Measurements from ENCODE around the gene DCUN1D2. TPM values are rescaled to one million over a fixed set of nuclear protein-coding genes. Genes with fewer than 3 reads are reported as not detected.

Gene DCUN1D2
- total RNA-seq, 1 donor from 2014 or later, result 11.1 TPM

DNA sequence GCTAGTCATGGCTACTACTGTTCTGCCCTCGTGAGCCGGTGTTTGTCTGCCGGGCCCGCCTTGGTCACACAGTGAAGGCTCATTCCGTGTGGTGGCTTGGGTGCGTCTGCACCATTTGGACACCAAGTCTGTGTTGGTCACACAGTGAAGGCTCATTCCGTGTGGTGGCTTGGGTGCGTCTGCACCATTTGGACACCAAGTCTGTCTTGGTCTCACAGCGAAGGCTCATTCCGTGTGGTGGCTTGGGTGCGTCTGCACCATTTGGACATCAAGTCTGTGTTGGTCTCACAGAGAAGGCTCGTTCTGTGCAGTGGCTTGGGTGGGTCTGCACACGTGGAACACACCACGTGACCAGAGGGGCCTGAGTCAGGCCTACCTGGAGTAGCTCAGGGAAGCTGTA lies 29.0 kb upstream of the DCUN1D2 start:
- DNase-seq (ENCODE audit: low spot score), result no peak

DNA sequence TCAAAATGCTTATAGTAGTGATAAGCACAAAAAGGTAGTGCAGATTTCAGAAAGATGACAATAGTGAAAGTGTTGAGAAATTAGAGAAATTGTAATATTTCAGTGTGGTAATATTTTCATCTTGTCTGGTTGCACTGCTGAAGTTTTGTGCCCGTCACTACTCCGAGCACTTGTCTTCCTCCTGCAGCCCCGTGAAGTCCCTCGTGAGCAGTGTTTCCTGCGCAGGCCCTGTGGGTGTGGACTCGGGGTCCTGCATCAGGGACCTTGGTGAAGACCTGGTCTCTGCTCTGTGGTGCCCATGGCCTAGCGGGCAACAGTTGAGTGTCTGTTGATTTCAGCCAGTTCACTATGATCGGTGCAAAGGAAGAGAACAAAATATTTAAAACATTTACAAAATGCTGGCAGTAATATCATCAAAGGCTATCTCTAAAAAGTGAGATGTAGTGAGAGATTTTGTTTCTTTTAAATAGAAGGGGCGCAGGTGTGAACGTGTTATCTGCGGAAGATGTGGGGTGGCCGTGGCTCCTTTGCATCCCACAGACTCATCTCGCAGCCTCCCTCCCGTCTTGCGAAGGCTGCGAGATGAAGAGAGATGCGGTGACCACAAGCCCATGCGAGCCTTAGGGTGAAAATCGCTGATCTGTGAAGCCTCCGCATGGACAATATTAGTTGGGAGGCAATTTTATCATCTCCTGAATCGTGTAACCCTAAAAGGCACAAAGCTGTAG lies 27.7 kb upstream of the DCUN1D2 start:
- no peak for DNase-seq (ENCODE audit: low spot score)

DNA sequence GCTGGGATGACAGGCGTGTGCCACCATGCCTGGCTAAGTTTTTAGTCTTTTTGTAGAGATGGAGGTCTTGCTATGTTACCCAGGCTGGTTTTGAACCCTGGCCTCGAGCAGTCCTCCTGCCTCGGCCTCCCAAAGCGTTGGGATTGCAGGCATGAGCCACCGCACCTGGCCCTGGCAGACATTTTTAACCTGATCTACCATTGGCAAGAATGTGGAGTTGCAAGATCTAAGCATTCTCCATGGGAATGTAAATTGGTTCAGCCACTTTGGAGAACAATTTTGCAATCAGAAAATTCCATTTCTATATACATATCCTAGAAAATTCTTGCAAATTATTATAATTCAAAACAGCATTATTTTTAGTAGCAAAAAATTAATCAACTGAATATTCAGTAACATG lies 24.3 kb upstream of the DCUN1D2 start:
- DNase-seq (ENCODE audit: low spot score), result no peak

DNA sequence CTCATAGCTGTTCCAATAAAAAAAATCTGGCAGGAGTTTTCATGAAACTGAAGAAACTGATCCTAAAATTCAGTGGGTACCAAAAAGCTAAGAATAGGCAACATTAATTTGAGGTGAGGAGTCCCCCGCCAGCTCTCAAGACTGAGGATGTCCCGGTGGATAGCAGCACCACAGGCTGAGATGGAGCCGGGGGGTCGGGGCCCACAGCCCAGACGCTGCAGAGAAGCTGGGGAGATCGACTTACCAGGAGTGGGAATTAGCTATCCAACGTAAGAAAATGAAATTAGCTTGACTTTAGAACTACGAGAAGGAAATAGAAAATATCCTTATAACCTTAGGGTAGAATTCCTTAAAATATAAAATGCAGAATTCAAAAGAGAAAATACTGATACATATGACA lies 23.2 kb upstream of the DCUN1D2 start:
- no peak for DNase-seq (ENCODE audit: low spot score)

DNA sequence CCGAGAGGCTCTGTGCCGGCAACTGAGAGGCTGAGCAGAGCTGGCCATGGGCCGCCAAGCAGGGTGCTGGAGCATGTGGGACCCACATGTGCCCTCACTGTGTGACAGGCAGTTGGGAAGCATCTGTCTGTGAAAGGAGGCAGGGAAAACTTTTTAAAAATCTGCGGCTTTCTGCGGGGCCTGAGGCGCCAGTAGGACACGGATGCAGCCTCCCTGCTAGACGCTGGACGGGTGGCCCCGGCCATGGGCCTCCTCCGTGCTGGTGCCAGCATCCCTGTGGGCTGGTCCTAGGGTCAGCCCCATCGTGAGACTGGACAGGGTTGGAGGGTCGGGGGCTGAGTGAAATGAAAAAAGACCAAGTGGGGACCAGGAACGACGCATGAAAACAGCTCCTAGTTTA lies 20.9 kb upstream of the DCUN1D2 start:
- DNase-seq (ENCODE audit: low spot score), result no peak

DNA sequence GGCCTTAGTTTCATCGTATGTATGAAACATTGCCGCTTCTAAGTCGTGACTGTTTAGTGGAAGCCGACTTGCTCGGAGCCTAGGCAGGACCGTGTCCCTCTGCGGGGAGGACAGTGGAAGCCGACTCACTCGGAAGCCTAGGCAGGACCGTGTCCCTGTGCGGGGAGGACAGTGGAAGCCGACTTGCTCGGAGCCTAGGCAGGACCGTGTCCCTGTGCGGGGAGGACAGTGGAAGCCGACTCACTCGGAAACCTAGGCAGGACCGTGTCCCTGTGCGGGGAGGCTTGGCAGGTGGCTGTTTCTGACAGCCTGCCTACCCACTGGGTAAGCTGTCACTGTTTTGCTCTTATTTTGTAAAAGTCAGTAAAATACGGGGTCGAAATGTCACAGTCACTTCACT lies 20.4 kb upstream of the DCUN1D2 start:
- DNase-seq (ENCODE audit: low spot score), result no peak

DNA sequence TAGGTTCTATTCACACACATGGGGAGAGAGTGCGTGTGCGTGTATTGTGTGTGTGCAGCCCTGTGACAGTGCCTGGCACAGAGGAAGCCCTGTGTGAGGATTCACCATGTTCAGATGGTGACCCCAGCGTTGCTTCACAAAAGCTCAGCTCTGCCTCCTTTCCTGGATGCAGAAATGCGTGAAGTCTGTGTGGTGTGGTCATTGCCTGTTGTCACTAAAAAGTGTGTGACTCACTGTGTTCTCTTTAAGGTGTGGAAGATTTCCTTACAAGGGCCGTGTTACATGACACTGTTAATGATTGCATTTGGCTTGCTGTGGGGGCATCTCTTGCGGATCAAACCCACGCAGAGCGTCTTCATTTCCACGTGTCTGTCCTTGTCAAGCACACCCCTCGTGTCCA lies 19.5 kb upstream of the DCUN1D2 start:
- no peak for DNase-seq (ENCODE audit: low spot score)

DNA sequence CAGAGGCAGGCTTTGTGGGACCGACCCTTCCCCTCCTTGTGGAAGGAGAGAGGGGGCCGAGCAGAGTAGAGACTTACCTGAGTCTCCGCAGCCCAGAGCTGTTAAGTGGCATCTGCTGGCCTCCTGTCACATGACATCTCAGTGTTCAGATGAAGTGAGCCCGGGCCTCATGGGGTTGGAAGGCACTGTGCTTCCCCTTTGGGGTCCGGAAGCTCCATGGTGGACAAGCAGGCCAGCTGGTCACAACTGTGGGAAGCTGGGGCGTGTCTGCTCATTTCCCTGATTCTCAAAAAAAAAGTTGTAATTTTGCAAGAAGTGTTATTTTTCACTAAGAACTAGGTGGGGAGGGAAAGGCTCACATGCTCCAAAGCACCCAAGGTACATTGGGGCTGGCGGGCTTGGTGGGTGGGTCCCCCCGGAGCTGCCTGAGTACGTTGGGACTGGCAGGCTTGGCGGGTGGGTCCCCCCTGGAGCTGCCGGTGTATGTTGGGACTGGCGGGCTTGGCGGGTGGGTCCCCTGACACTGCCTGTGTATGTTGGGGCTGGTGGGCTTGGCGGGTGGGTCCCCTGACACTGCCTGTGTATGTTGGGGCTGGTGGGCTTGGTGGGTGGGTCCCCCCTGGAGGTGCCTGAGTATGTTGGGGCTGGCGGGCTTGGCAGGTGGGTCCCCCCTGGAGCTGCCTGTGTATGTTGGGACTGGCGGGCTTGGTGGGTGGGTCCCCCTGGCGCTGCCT lies 18.2 kb upstream of the DCUN1D2 start:
- DNase-seq (ENCODE audit: low spot score), result no peak

DNA sequence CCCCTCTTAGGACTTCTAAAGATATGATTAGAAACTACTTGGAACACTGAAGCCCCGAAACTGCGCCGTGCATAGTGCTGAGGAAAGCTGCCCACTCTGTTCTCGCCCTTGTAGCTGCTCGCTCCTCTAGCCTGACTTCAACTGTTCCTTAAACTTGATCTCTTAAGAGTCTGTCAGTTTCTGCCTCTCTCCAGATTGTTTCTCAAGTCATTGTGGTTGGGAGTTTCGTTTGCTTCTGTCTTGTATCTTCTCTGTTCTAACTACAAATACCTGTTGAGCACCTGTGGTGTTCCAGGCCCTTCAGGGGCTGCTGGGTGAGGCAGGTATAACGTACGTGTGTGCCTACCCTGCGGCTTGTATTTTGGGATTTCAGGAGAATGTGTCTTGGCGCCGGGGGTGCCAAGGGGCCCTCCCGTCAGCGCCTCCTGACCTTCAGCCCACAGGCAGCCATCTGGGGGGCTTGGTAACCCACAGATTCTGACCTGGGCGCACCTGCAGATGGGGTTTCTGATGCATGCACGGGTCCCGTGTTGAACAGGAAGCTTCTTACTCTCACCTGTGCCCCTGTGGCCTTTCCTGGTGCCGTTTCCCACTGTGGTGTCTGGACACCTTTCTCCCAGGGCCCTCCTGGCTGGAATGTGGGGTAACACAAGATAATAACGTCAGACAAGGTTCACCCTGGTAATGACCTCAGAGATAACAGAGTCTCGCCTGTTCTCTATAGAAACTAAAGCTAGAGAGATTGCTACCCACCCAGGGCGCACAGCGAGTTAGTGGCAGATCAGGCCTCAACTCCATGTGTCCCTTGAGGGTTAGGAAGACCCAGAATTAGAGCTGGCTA lies 17.2 kb upstream of the DCUN1D2 start:
- no peak for DNase-seq (ENCODE audit: low spot score)

DNA sequence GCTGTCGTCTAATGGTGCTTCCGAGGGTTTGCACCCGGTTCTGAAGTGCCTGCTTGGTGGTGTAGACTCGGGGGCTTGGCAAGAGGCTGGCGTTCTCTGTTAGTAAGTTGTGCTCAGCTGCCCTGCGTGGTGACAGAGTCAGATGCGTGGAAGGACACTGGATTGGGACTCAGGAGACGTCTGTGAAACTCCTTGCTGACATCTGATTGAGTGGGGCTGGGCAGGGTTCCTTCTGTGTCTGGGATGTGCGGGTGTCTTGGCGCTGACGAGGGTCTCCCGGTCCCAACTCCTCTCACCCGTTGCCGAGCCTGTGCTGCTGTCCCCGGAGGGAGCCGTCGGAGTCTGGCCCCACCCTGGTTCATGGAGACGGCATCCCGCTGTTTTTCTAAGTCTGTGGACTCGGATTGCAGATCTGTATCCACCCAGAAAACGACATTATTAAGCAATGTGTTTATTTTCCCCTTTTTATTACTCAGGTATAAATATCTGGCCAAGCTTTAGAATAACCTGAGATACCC lies 16.4 kb upstream of the DCUN1D2 start:
- DNase-seq (ENCODE audit: low spot score), result no peak

DNA sequence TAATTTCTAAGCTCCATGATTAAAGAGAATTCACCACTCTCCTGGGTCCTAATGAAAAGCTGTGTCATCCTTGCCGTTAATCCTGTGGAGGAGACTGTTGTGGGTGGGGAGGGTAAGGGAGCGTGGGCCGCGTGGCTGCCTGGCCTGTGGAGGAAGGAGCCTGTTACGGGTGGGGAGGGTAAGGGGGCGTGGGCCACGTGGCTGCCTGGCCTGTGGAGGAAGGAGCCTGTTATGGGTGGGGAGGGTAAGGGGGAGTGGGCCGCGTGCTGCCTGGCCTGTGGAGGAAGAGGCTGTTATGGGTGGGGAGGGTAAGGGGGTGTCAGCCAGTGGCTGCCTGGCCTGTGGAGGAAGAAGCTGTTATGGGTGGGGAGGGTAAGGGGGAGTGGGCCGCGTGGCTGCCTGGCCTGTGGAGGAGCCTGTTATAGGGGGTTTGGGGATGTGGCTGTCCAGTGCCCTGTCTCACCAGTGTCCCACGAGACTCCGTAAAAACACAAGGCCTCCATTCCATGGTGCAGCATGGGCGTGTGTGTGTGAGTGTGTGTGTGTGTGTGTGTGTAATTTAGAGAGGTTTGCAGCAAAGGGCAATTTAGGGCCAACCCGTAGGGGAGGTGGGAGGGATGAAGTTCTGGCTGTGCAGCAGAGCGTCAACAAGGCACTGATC lies 15.6 kb upstream of the DCUN1D2 start:
- DNase-seq (ENCODE audit: low spot score), result no peak

DNA sequence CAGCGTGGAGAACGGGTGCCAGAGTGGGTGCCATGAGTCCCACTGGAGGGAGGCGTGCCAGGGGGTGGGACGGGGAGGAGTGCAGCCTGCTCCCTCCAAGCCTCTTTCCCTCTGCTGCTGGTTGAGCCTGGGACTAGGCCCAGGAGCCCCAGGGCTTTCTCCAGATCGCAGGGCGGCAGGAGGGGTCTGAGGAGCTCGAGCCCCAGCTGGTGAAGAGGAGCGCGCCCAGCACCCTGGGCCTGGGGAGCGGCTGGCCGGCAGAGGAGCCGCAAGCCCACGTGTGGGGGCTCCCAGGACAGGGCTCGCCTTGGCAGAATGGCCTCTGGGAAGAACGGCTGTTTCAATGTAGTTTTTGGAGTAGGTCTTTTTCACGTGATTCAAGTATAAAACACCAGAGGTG lies 12.2 kb upstream of the DCUN1D2 start:
- DNase-seq (ENCODE audit: low spot score), result no peak

DNA sequence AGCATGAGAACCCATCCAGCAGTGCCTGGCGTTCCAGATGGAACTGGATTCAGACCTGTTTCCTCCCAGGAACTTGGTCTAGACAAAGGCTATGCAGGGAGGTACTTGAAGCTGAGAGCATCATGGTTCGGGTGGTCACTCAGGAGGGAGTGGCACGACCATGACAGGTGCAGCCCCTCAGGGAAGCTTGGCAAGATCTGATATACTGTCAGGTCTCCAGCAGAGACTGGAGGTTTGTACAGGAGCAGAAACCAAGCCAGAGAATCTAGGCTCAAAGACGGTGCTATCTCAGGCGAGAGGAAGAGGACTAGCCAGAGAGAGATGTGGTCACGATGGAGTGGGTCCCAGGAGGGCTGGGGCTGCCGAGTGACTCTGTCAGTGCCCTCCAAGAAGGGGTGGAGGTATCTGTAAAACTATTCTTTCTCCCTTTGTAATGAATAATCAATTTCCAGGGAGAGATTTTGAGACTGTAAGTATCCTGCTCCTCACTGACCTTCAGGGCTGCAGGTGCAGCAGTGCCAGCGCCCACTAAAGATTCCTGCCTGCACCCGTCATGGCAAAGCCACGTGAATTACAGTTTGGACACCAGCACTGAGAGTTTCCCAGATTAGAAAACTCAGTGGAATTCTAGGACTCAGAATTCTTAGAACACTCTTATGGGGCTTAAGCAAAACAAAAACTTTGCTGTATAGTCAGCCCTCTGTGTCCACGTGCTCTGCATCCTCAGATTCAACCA lies 10.2 kb upstream of the DCUN1D2 start:
- no peak for DNase-seq (ENCODE audit: low spot score)

DNA sequence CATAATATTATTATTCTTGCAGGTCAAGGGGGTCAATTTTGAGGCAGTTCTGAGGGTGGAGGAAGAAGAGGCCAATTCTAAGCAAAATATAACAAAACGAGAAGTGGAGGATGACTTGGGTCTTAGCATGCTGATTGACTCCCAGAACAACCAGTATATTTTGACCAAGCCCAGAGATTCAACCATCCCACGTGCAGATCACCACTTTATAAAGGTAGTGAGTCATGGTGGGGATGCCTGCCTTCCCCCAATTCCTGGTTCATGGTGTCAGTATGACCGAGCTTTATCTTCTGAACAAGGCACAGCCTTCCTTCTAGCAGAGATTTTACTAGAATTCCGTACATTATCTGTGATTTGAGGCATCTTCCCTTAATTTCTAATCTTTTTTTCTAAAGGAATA lies 9.4 kb upstream of the DCUN1D2 start:
- no peak for DNase-seq (ENCODE audit: low spot score)

DNA sequence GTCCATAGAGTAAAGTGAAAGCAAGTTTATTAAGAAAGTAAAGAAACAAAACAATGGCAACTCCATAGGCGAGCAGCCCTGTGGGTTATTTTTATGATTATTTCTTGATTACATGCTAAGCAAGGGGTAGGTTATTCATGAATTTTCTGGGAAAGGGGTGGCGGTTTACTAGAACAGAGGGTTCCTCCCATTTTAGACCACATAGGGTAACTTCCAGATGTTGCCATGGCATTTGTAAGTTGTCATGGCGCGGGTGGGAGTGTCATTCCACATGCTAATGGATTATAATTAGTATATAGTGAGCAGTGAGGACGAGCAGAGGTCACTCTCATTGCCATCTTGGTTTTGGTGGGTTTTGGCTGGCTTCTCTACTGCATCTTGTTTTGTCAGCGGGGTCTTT lies 8.4 kb upstream of the DCUN1D2 start:
- DNase-seq (ENCODE audit: low spot score), result no peak

DNA sequence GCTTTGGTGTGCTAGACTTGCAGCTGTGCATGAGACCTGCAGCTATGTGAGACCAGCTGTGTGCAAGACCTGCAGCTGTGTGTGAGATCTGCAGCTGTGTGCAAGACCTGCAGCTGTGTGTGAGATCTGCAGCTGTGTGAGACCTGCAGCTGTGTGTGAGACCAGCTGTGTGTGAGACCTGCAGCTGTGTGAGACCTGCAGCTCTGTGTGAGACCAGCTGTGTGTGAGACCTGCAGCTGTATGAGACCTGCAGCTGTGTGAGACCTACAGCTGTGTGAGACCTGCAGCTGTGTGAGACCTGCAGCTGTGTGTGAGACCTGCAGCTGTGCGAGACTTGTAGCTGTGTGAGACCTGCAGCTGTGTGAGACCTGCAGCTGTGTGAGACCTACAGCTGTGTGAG lies 6.7 kb upstream of the DCUN1D2 start:
- DNase-seq (ENCODE audit: low spot score), result no peak

DNA sequence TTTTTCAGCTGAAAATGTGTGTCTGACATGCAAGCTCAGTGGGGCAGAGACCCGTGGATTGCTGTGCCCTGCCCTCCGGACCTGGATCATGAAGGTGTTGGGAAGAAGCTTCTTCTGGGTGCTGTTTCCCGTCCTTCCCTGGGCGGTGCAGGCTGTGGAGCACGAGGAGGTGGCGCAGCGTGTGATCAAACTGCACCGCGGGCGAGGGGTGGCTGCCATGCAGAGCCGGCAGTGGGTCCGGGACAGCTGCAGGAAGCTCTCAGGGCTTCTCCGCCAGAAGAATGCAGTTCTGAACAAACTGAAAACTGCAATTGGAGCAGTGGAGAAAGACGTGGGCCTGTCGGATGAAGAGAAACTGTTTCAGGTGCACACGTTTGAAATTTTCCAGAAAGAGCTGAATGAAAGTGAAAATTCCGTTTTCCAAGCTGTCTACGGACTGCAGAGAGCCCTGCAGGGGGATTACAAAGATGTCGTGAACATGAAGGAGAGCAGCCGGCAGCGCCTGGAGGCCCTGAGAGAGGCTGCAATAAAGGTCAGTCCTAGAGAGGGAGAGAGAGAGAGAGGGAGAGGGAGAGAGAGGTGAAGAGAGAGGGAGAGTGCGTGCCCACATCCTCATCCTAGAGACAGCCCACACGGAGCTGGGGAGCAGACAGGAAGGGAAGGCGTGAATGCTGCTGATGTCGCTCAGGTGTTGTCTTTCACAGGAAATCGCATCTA lies 5.1 kb upstream of the DCUN1D2 start:
- peak; percentile 66 for DNase-seq (ENCODE audit: low spot score)

DNA sequence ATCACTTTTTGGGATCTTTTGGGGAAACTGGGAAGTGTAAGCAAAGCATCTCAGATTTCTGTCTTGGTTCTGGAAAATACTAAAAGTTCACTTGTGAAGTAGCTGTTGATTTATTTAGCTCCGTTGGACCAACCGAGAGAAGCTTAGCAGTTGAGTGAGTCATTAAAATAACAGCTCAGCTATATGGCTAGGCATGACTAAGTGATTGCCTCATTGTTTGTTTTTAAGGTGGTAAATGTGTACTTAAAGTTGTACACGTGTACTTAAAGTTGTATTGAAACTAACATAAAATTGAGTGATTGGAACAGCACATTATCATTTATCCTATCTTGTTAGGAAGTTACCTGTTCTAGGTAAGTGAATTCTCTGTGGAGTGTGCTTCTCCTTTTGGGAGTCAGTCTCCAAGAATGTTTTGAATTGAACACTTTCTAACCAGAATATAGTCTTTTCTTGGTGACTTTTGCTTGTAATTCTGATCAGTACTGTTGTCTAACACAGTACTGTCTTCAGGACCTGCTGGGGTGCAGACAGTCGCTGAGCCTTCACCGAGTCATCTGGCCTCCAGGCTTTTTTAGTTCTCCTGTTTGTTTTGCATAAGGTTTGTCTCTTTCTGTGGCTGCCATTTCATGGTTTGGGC lies 2.9 kb upstream of the DCUN1D2 start:
- DNase-seq (ENCODE audit: low spot score), result peak; percentile 89

DNA sequence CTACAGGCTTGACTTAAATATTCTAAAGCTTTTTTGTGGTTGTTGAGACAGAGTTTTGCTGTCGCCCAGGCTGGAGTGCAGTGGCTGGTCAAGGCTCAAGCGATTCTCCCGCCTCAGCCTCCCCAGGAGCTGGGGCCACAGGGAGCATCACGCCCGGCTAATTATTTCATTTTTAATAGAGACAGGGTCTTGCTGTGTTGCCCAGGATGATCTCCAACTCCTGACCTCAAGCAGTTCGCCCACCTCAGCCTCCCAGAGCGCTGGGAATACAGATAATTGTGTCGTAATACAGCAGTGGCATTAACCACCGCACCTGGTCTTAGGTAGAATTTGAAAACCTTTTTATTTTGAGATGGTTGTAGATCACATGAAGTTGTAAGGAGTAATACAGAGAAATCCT lies 1.5 kb upstream of the DCUN1D2 start:
- no peak for DNase-seq (ENCODE audit: low spot score)

DNA sequence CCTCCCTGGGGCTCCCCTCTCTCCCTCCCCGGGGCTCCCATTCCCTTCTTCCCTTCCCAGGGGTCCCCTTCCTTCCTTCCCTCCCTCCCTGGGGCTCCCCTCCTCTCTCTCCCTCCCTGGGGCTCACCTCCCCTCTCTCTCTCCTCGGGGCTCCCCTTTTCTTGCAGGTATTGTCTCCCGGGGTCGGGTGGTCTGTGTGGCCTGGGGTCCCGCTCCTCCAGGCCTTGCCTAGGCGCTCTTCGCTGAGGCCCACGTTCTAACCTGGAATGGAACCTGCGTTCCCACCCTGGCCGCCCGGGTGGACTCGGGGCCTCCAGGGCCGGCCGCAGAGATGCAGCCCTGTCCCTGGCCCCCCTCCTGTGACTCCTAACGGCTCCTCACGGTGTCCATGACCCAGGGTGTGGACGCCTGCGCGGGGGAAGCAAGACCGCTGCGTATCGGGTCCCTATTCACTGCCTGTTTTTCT lies 940 bp upstream of the DCUN1D2 start:
- DNase-seq (ENCODE audit: low spot score), result peak; percentile 53
